ENCODE results near the gene C11orf91.

DNA sequence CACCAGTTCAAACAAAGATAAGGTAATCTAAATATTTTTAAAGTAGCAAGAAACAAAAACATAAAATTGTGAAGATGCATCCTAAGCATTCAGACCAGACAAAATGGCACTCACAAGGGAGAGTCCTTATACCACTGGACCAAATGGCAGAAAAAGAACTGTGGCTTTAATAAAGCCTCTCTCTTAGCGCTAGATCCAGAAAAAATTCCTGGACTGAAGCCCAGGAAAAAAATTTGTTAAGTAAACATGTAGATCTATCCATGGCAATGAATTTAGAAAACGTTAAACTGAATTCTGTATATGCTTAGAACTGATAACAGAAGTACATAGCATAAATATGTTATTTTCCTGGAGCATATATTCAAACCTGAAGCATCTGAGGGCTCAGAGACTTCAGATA lies 47.4 kb upstream of the C11orf91 start:
- no peak for TF ChIP-seq POLR2A (IDR thresholded peaks at IDR 0.05)
- TF ChIP-seq, protein P1, sequence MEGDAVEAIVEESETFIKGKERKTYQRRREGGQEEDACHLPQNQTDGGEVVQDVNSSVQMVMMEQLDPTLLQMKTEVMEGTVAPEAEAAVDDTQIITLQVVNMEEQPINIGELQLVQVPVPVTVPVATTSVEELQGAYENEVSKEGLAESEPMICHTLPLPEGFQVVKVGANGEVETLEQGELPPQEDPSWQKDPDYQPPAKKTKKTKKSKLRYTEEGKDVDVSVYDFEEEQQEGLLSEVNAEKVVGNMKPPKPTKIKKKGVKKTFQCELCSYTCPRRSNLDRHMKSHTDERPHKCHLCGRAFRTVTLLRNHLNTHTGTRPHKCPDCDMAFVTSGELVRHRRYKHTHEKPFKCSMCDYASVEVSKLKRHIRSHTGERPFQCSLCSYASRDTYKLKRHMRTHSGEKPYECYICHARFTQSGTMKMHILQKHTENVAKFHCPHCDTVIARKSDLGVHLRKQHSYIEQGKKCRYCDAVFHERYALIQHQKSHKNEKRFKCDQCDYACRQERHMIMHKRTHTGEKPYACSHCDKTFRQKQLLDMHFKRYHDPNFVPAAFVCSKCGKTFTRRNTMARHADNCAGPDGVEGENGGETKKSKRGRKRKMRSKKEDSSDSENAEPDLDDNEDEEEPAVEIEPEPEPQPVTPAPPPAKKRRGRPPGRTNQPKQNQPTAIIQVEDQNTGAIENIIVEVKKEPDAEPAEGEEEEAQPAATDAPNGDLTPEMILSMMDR (IDR thresholded peaks at IDR 0.05), result no peak
- TF ChIP-seq POLR2AphosphoS5 (IDR thresholded peaks at IDR 0.05), result no peak

Measured in breast epithelium (tissue), 3 donors.